HEK293 (cell line): ENCODE data around the gene NID1.

Source experiments
- ZNF2 ChIP-seq: fragments of 450-650 bp; formaldehyde crosslinking; IDR thresholded peaks from 2 replicates; pipeline ENCODE4 v1.5.1; 2016; ENCODE audit warnings: missing biosample characterization, missing genetic modification characterization
- ZSCAN18 ChIP-seq: fragments of 450-650 bp; formaldehyde crosslinking; IDR thresholded peaks from 2 replicates; pipeline ENCODE4 v1.5.1; 2016; ENCODE audit warnings: missing biosample characterization, missing genetic modification characterization

GRCh38 chr1:236111527-236112331, 46.8 kb upstream of the NID1 start:
- TF ChIP-seq ZNF2 (tag by site-specific recombination) (no peak), ZSCAN18 (tag by site-specific recombination) (no peak)
